H9 (cell line): ENCODE data around the gene NPAS2. TPM values are rescaled to one million over a fixed set of nuclear protein-coding genes. Genes with fewer than 3 reads are reported as not detected.

Experiments
- DNase-seq: peaks from one replicate; pipeline ENCODE4 v3.0.0-alpha.2; 2017
- H2AFZ ChIP-seq: one replicate; pipeline ENCODE4 v1.6.1; 2013; ENCODE audit warnings: mild to moderate bottlenecking, low read length, control low read depth, moderate library complexity
- H2AK5ac ChIP-seq: 2 replicates; pipeline ENCODE4 v1.6.1; 2013; ENCODE audit warnings: low read length, control low read depth, mixed read lengths; ENCODE audit not compliant: insufficient read length
- H2BK120ac ChIP-seq: one replicate; pipeline ENCODE4 v1.6.1; 2013; ENCODE audit warnings: low read depth, mild to moderate bottlenecking, low read length, control low read depth, inconsistent platforms; ENCODE audit not compliant: poor library complexity, severe bottlenecking
- H2BK12ac ChIP-seq: 2 replicates; pipeline ENCODE4 v1.6.1; 2013; ENCODE audit warnings: low read length, control low read depth, mixed read lengths, low read depth; ENCODE audit not compliant: insufficient read length
- H2BK15ac ChIP-seq: 2 replicates; pipeline ENCODE4 v1.6.1; 2013; ENCODE audit warnings: low read depth, low read length, control low read depth
- H2BK20ac ChIP-seq: one replicate; pipeline ENCODE4 v1.6.1; 2013; ENCODE audit warnings: low read depth, mild to moderate bottlenecking, low read length, control low read depth, inconsistent platforms; ENCODE audit not compliant: poor library complexity, severe bottlenecking
- H2BK5ac ChIP-seq: 2 replicates; pipeline ENCODE4 v1.6.1; 2013; ENCODE audit warnings: low read length, control low read depth, mixed read lengths; ENCODE audit not compliant: insufficient read length
- H3K14ac ChIP-seq: 2 replicates; pipeline ENCODE4 v1.6.1; 2013; ENCODE audit warnings: low read length, control low read depth; ENCODE audit not compliant: insufficient read depth
- H3K18ac ChIP-seq: 2 replicates; pipeline ENCODE4 v1.6.1; 2013; ENCODE audit warnings: low read depth, mild to moderate bottlenecking, mixed read lengths, low read length, control low read depth; ENCODE audit not compliant: insufficient read length
- H3K23ac ChIP-seq: 2 replicates; pipeline ENCODE4 v1.6.1; 2013; ENCODE audit warnings: low read length, control low read depth, mixed read lengths, low read depth; ENCODE audit not compliant: insufficient read length
- H3K23me2 ChIP-seq: 2 replicates; pipeline ENCODE4 v1.6.1; 2013; ENCODE audit warnings: low read depth, mild to moderate bottlenecking, mixed read lengths, low read length, control low read depth; ENCODE audit not compliant: insufficient read length, poor library complexity, severe bottlenecking
- H3K27ac ChIP-seq: 2 replicates; pipeline ENCODE4 v1.5.1; 2013; ENCODE audit warnings: low read length, control low read depth, mixed read lengths, low read depth; ENCODE audit not compliant: insufficient read length
- H3K27me3 ChIP-seq: 2 replicates; pipeline ENCODE4 v1.6.1; 2013; ENCODE audit warnings: low read length, control low read depth, inconsistent platforms; ENCODE audit not compliant: insufficient read depth
- H3K4ac ChIP-seq: 2 replicates; pipeline ENCODE4 v1.6.1; 2013; ENCODE audit warnings: low read depth, mild to moderate bottlenecking, control low read depth, inconsistent platforms, low read length, moderate library complexity
- H3K4me1 ChIP-seq: 2 replicates; pipeline ENCODE4 v1.6.1; 2013; ENCODE audit warnings: low read length, control low read depth, inconsistent platforms; ENCODE audit not compliant: insufficient read depth
- H3K4me2 ChIP-seq: 2 replicates; pipeline ENCODE4 v1.6.1; 2013; ENCODE audit warnings: low read length, control low read depth, mixed read lengths; ENCODE audit not compliant: insufficient read length, insufficient read depth
- H3K56ac ChIP-seq: 2 replicates; pipeline ENCODE4 v1.6.1; 2013; ENCODE audit warnings: low read depth, mild to moderate bottlenecking, mixed read lengths, low read length, control low read depth; ENCODE audit not compliant: insufficient read length
- H3K79me1 ChIP-seq: 2 replicates; pipeline ENCODE4 v1.6.1; 2013; ENCODE audit warnings: low read depth, mild to moderate bottlenecking, moderate library complexity, low read length, control low read depth, inconsistent platforms; ENCODE audit not compliant: insufficient read depth, poor library complexity, severe bottlenecking
- H3K79me2 ChIP-seq: 2 replicates; pipeline ENCODE4 v1.6.1; 2013; ENCODE audit warnings: low read length, control low read depth, inconsistent platforms; ENCODE audit not compliant: insufficient read depth
- H3K9ac ChIP-seq: 2 replicates; pipeline ENCODE4 v1.6.1; 2013; ENCODE audit warnings: low read length, control low read depth, mixed read lengths; ENCODE audit not compliant: insufficient read length; ENCODE audit errors: extremely low read depth
- H3K9me3 ChIP-seq: one replicate; pipeline ENCODE4 v1.6.1; 2013; ENCODE audit warnings: low read depth, low read length, inconsistent platforms; ENCODE audit not compliant: control insufficient read depth
- H3T11ph ChIP-seq: one replicate; pipeline ENCODE4 v1.6.1; 2013; ENCODE audit warnings: mild to moderate bottlenecking, low read length, control low read depth, inconsistent platforms
- H4K20me1 ChIP-seq: one replicate; pipeline ENCODE4 v1.6.1; 2013; ENCODE audit not compliant: control insufficient read depth, insufficient read length, insufficient read depth
- H4K5ac ChIP-seq: 2 replicates; pipeline ENCODE4 v1.6.1; 2013; ENCODE audit warnings: low read depth, mild to moderate bottlenecking, mixed read lengths, low read length, control low read depth; ENCODE audit not compliant: insufficient read length
- H4K8ac ChIP-seq: replicated peaks from 2 replicates; pipeline ENCODE4 v1.6.1; 2013; ENCODE audit warnings: low read length, control low read depth, mixed read lengths, low read depth; ENCODE audit not compliant: insufficient read length
- H4K91ac ChIP-seq: 2 replicates; pipeline ENCODE4 v1.6.1; 2013; ENCODE audit warnings: low read depth, mild to moderate bottlenecking, moderate library complexity, mixed read lengths, low read length, control low read depth; ENCODE audit not compliant: insufficient read length
- H3K27ac Mint-ChIP-seq, 3 experiments: 2 replicates in 2 of 3; 3 replicates in 1 of 3; pipeline ENCODE4 v1.8.0; 2020 to 2021; ENCODE audit warnings: mixed read lengths in 3 of 3, mild to moderate bottlenecking in 1 of 3, moderate library complexity in 1 of 3
- H3K27me3 Mint-ChIP-seq: 2 replicates; pipeline ENCODE4 v1.8.0; 2021; ENCODE audit warnings: low read depth, mild to moderate bottlenecking, moderate library complexity, mixed read lengths
- H3K36me3 Mint-ChIP-seq, 3 experiments: 2 replicates in 2 of 3; 3 replicates in 1 of 3; pipeline ENCODE4 v1.8.0; 2020 to 2021; ENCODE audit warnings: low read depth in 3 of 3, mixed read lengths in 3 of 3; ENCODE audit not compliant: insufficient read depth in 1 of 3
- H3K4me1 Mint-ChIP-seq, 2 experiments: 2 replicates each; pipeline ENCODE4 v1.8.0; 2020; ENCODE audit warnings: mixed read lengths in 2 of 2
- H3K4me3 Mint-ChIP-seq, 2 experiments: 2 replicates in 1 of 2; 3 replicates in 1 of 2; pipeline ENCODE4 v1.8.0; 2020 to 2021; ENCODE audit warnings: mild to moderate bottlenecking in 2 of 2, mixed read lengths in 2 of 2, moderate library complexity in 1 of 2
- H3K9me3 Mint-ChIP-seq, 2 experiments: 2 replicates in 1 of 2; 3 replicates in 1 of 2; pipeline ENCODE4 v1.8.0; 2020; ENCODE audit warnings: mild to moderate bottlenecking in 2 of 2, mixed read lengths in 2 of 2, moderate library complexity in 1 of 2
- CTCF ChIP-seq: fragments of 200-600 bp; sonication (generic); conservative IDR thresholded peaks from 3 replicates; pipeline ENCODE4 v1.8.0; 2021; ENCODE audit warnings: antibody characterized with exemption, mild to moderate bottlenecking
- WGBS: extraction: QIAGEN DNeasy Blood & Tissue Kit; methylation state at CpG from one replicate; pipeline ENCODE4 v1.1.7; 2013; ENCODE audit warnings: missing lambda C conversion rate, low lambda C conversion rate, mixed read lengths; ENCODE audit not compliant: insufficient read length; ENCODE audit errors: extremely low coverage; 5-methylcytosine and 5-hydroxymethylcytosine counted together
- total RNA-seq: library from RNA; stranded (reverse); gene quantifications from 2 replicates; pipeline ENCODE4 v1.2.1, GENCODE V29; 2021

Gene NPAS2
- total RNA-seq, 1 experiment from 2014 or later, result 1.3 TPM

- H3K79me2 ChIP-seq, result no peaks in the 10 kb centered on the region
- Mint-ChIP-seq H3K27ac (no peak overlapping the region), H3K36me3 (no peaks in the 10 kb centered on the region), H3K27me3 (no peaks in the 10 kb centered on the region), H3K9me3 (no peaks in the 10 kb centered on the region), H3K4me3 (no peak overlapping the region), H3K4me1 (peaks cover 2% of the 10 kb centered on the region in 2 experiments; a peak in 1 of 4 replicates)
- no peak overlapping the region for H2BK120ac ChIP-seq
- H3K9me3 ChIP-seq, result no peaks in the 10 kb centered on the region
- H3K4me2 ChIP-seq, result no peak overlapping the region
- no peak overlapping the region for H3K18ac ChIP-seq
- no peak overlapping the region for H2BK20ac ChIP-seq
- H2BK15ac ChIP-seq, result no peak overlapping the region
- H4K20me1 ChIP-seq, result no peaks in the 10 kb centered on the region
- H4K8ac ChIP-seq, result no peak overlapping the region
- no peak overlapping the region for H3T11ph ChIP-seq
- TF ChIP-seq CTCF, result no peak
- H3K56ac ChIP-seq, result no peak overlapping the region
- no peak overlapping the region for H3K9ac ChIP-seq
- H3K4ac ChIP-seq, result no peak overlapping the region
- no peak overlapping the region for H4K5ac ChIP-seq
- H3K23me2 ChIP-seq, result no peaks in the 10 kb centered on the region
- no peaks in the 10 kb centered on the region for H3K4me1 ChIP-seq
- H2BK5ac ChIP-seq, result no peak overlapping the region
- H2AFZ ChIP-seq, result no peak overlapping the region
- DNase-seq, result no peak
- H3K27ac ChIP-seq, result no peak overlapping the region
- H3K14ac ChIP-seq, result no peak overlapping the region
- H3K23ac ChIP-seq, result no peak overlapping the region
- H2AK5ac ChIP-seq, result no peak overlapping the region
- H3K27me3 ChIP-seq, result no peaks in the 10 kb centered on the region
- H3K79me1 ChIP-seq, result no peaks in the 10 kb centered on the region
- H4K91ac ChIP-seq, result no peak overlapping the region
- WGBS, result no CpG with 5 or more reads among the region's 3 CpGs
- H2BK12ac ChIP-seq, result no peak overlapping the region
These were observed 115.4 kb downstream of the NPAS2 start for GRCh38 chr2:100935372-100935752.
